ENCODE measurements around the gene LRRC17.

GRCh38 chr7:102889851-102890250 is 22.9 kb upstream of the LRRC17 start:
- no peak for TF ChIP-seq MYC (IDR thresholded peaks at IDR 0.05; ENCODE audit: insufficient read depth, insufficient read length, insufficient replicate concordance, low read length, severe bottlenecking)
- TF ChIP-seq SREBF2 (IDR thresholded peaks at IDR 0.05; ENCODE audit: low read length): no peak
- TF ChIP-seq RAD21 (IDR thresholded peaks at IDR 0.05; ENCODE audit: insufficient read depth, low read depth, low read length): no peak
- TF ChIP-seq POLR2A (IDR thresholded peaks at IDR 0.05; ENCODE audit: low read depth, low read length): no peak
- TF ChIP-seq, protein P1, sequence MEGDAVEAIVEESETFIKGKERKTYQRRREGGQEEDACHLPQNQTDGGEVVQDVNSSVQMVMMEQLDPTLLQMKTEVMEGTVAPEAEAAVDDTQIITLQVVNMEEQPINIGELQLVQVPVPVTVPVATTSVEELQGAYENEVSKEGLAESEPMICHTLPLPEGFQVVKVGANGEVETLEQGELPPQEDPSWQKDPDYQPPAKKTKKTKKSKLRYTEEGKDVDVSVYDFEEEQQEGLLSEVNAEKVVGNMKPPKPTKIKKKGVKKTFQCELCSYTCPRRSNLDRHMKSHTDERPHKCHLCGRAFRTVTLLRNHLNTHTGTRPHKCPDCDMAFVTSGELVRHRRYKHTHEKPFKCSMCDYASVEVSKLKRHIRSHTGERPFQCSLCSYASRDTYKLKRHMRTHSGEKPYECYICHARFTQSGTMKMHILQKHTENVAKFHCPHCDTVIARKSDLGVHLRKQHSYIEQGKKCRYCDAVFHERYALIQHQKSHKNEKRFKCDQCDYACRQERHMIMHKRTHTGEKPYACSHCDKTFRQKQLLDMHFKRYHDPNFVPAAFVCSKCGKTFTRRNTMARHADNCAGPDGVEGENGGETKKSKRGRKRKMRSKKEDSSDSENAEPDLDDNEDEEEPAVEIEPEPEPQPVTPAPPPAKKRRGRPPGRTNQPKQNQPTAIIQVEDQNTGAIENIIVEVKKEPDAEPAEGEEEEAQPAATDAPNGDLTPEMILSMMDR (IDR thresholded peaks at IDR 0.05 in 2 of 3, conservative IDR thresholded peaks at IDR 0.05 in 1 of 3; ENCODE audit: control insufficient read depth in 2 of 3, extremely low read depth in 1 of 3, insufficient read depth in 1 of 3, low read depth in 3 of 3, low read length in 3 of 3): no peak
- TF ChIP-seq NRF1 (conservative IDR thresholded peaks at IDR 0.05; ENCODE audit: low read depth, low read length): no peak
- no peak for TF ChIP-seq CEBPB (IDR thresholded peaks at IDR 0.05; ENCODE audit: borderline replicate concordance in 1 of 2, low read depth in 2 of 2, low read length in 2 of 2)
- TF ChIP-seq FOS (IDR thresholded peaks at IDR 0.05; ENCODE audit: borderline replicate concordance, extremely low read depth, insufficient read length): no peak
- TF ChIP-seq PRDM15 (CRISPR knock-in tag; IDR thresholded peaks at IDR 0.05): no peak

Data from GM12878 (cell line).